SJCRH30 (cell line): Measurements from ENCODE around the gene SYT7. TPM values are rescaled to one million over a fixed set of nuclear protein-coding genes. Genes with fewer than 3 reads are reported as not detected.
A peak's percentile ranks its signal among the peaks of the same experiment; 100 is the strongest.

Experiments
- DNase-seq, 2 experiments: peaks; one replicate each; pipeline ENCODE4 v3.0.0-alpha.2; 2015 to 2020
- H3K27ac ChIP-seq: fragments of 250-450 bp; sonication (Bioruptor Pico); 2 replicates; pipeline ENCODE4 v1.5.1; 2020; ENCODE audit warnings: mild to moderate bottlenecking, moderate library complexity
- H3K27me3 ChIP-seq: fragments of 250-450 bp; sonication (Bioruptor Pico); 2 replicates; pipeline ENCODE4 v1.5.1; 2020; ENCODE audit warnings: mild to moderate bottlenecking, moderate library complexity
- H3K36me3 ChIP-seq: fragments of 250-450 bp; sonication (Bioruptor Pico); 2 replicates; pipeline ENCODE4 v1.5.1; 2020; ENCODE audit warnings: mild to moderate bottlenecking, moderate library complexity
- H3K4me1 ChIP-seq: fragments of 250-450 bp; sonication (Bioruptor Pico); 2 replicates; pipeline ENCODE4 v1.5.1; 2020; ENCODE audit warnings: mild to moderate bottlenecking, moderate library complexity
- H3K4me3 ChIP-seq: fragments of 250-450 bp; sonication (Bioruptor Pico); 2 replicates; pipeline ENCODE4 v1.5.1; 2020; ENCODE audit warnings: mild to moderate bottlenecking, moderate library complexity
- H3K9me3 ChIP-seq: fragments of 250-450 bp; sonication (Bioruptor Pico); replicated peaks from 2 replicates; pipeline ENCODE4 v1.5.1; 2020; ENCODE audit warnings: mild to moderate bottlenecking, moderate library complexity
- total RNA-seq: library from RNA; depleted of rRNA; stranded (reverse); fragments of >200 nt; shearing (Covaris generic); gene quantifications from 2 replicates; pipeline ENCODE4 v1.2.3, GENCODE V29; 2014; rRNA removed

Gene SYT7, protein sequence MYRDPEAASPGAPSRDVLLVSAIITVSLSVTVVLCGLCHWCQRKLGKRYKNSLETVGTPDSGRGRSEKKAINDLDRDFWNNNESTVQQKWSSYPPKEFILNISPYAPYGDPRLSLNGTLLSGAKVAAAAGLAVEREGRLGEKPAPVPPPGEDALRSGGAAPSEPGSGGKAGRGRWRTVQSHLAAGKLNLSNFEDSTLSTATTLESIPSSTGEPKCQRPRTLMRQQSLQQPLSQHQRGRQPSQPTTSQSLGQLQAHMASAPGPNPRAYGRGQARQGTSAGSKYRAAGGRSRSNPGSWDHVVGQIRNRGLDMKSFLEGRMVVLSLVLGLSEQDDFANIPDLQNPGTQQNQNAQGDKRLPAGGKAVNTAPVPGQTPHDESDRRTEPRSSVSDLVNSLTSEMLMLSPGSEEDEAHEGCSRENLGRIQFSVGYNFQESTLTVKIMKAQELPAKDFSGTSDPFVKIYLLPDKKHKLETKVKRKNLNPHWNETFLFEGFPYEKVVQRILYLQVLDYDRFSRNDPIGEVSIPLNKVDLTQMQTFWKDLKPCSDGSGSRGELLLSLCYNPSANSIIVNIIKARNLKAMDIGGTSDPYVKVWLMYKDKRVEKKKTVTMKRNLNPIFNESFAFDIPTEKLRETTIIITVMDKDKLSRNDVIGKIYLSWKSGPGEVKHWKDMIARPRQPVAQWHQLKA
- 1.1 and 1.3 TPM in 2 replicates for total RNA-seq

DNA sequence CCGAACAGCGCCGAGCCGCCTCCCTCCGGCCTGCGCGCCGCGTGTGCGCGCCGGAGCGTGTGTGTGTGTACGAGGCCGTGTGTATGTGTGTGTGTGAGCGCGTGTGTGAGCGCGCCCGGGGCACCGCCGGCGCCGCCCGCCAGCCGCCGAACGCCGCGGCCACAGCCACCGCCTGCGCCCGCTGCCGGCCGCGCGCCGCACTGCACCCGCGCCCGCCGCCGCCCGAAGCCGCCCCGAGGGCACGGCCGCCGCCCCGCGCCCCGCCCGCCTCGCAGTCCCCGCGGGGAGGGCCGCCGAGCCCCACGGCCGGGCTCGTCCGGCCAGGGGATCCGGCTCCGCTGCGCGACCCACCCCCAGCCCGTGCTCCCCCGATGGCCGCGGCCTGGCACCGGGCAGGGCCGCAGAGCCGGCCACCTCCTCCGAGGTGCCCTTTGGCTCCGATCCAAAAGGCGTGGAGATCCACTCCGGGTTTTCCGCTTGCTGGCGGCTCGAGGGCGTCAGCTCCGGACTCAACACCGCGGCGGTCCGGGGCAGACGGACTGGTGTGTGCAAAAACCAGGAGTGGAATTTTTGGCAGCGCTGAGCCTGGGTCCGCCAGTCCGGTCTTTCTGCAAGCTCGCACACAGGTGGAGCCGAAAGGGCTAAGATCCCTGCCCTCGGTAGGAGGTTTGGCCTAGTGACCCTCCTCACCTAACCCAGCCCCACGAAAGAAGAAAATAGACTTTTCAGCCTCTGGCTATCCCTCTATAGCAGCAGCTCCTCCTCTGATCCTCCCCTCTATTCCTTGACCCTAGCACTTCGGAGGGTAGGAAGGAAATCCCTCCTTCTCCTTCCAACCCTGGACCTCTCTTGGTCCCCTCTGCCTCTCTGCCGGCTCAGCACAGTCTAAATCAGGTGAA, at the start of gene SYT7:
SYT7 (minus strand) TSS at position 47 of the 899 bp plus-strand sequence. CDS start 256 bp downstream, outside the sequence.
- Histone ChIP-seq H3K36me3 (no peaks in the 10 kb centered on the region), H3K27me3 (peaks cover 12% of the 10 kb centered on the region; the same call in 1 of the 2 replicates), H3K4me1 (no peaks in the 10 kb centered on the region), H3K4me3 (peak within 1 kb of the TSS; percentile 58), H3K27ac (no peak within 1 kb of the TSS), H3K9me3 (no peaks in the 10 kb centered on the region)
- DNase-seq, result peak; percentile 91 to 94

DNA sequence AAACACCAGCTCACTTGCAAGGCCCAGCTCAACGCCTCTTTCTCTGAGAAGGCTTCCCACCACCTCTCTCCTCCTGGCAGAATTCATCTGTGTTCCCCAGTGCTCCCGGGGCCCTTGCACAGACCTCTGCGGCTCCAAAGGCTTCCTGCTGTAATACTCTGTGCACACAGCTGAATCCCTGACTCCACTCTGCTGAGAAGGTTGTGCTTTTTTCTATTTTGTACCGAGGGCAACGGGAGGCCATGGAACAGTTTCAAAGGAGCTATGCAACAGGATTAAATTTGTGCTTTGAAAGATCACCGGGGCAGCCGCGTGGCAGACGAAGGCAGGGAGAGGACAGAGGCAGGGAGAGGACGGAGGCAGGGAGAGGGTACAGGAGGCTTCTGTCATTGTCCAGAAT, 49.2 kb upstream of the SYT7 start:
- H3K27me3 ChIP-seq, result no peaks in the 10 kb centered on the region; the same call in 1 of the 2 replicates
- no peak for DNase-seq
- H3K4me3 ChIP-seq, result no peak overlapping the region
- no peak overlapping the region for H3K27ac ChIP-seq
- H3K36me3 ChIP-seq, result no peaks in the 10 kb centered on the region
- no peaks in the 10 kb centered on the region for H3K4me1 ChIP-seq
- H3K9me3 ChIP-seq, result no peaks in the 10 kb centered on the region

DNA sequence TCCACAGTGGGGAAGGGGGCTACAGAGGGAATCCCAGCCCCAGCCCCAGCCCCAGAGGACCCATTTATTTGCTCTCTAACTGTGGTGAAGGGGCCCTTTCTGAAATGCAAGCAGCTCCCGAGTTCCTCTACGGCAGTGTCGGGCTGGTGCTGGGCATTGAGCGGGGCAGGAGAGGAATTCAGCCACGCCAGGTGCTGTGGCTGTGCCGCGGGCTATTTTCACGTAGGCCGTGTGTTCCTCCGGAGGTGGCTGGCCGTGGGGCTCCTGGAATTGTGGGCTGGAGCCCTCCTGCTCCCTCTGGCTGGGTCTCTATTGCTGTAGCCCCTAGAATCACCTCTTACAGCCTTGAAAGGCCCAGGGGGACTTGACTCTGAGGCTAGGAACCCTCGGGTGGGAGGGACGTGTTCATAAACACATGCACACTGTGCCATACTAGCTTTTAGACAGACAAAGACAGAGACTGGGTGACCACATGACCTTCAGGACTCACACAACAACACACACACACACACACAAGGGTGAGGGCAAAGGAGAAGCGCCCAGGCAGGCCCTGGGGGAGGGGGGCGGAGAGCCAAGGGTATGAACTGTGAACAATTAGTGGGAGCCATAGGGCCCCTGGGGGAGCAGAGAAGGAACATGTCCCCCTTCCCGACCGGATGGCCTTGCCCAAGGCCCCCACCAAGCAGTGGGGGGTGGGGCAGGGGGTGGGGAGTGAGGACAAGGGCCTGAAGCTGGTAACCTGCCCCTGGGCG, 48.4 kb upstream of the SYT7 start:
- no peaks in the 10 kb centered on the region for H3K9me3 ChIP-seq
- no peak overlapping the region for H3K27ac ChIP-seq
- no peaks in the 10 kb centered on the region; the same call in 1 of the 2 replicates for H3K27me3 ChIP-seq
- H3K36me3 ChIP-seq, result no peaks in the 10 kb centered on the region
- H3K4me3 ChIP-seq, result no peak overlapping the region
- no peaks in the 10 kb centered on the region for H3K4me1 ChIP-seq
- DNase-seq, result no peak

DNA sequence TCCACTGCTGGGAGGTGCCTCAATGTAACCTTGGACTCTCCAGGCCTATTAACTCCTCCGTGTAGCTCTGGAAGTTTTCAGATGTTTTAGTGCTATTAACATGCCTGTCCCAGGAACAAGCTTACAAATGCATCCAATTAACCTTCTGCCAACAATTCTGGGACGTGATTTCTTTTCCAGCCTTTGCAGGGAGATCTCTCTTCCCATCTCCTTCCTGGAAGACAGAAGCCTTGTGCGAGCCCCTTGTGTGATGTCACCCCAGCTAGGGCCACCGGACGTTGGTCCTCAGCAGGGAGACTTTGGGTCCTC, 47.7 kb upstream of the SYT7 start:
- Histone ChIP-seq H3K27ac (no peak overlapping the region), H3K4me3 (no peak overlapping the region), H3K36me3 (no peaks in the 10 kb centered on the region), H3K9me3 (no peaks in the 10 kb centered on the region), H3K27me3 (no peaks in the 10 kb centered on the region; the same call in 1 of the 2 replicates), H3K4me1 (no peaks in the 10 kb centered on the region)
- no peak for DNase-seq

DNA sequence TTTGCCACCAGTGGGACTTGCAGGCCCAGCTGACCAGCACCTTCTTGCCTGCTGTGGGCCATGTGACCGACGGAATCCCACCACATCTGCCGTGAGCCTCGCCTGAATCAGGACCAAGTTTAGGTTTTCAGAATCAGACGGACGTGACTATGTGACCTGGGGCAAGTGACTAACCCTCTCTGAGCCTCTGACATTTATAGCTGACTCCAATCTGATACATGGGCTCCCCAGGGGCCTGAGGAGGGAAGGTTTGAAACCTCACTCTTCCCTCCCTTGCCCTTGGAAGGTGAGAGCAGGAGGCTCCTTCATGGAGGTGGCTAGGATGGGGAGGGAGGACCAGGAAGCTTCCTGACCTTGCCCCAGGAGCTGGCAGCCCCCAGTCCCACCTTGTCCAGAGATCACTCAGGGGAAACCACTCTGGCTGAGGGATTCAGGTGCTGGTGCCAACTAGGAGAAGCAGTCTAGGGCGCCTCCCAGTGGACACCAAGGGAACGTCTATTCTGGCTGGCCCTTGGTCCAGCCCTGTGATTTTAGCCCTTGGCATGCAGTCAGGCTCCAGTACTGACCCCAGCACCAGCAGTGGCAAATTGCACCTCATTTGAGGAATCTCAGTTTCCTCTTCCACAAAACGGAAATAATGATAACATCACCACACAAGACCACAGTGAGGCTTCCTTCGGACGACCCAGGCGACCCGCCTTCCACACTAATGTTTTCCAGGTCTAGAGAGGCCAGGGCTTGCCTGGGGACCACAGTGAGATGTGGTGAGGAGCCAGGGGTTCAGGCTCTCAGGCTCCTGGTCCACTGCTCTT, 47.2 kb upstream of the SYT7 start:
- Histone ChIP-seq H3K27me3 (no peaks in the 10 kb centered on the region; the same call in 1 of the 2 replicates), H3K36me3 (no peaks in the 10 kb centered on the region), H3K4me1 (no peaks in the 10 kb centered on the region), H3K4me3 (no peak overlapping the region), H3K9me3 (no peaks in the 10 kb centered on the region), H3K27ac (no peak overlapping the region)
- peak; percentile 54 to 78 for DNase-seq

DNA sequence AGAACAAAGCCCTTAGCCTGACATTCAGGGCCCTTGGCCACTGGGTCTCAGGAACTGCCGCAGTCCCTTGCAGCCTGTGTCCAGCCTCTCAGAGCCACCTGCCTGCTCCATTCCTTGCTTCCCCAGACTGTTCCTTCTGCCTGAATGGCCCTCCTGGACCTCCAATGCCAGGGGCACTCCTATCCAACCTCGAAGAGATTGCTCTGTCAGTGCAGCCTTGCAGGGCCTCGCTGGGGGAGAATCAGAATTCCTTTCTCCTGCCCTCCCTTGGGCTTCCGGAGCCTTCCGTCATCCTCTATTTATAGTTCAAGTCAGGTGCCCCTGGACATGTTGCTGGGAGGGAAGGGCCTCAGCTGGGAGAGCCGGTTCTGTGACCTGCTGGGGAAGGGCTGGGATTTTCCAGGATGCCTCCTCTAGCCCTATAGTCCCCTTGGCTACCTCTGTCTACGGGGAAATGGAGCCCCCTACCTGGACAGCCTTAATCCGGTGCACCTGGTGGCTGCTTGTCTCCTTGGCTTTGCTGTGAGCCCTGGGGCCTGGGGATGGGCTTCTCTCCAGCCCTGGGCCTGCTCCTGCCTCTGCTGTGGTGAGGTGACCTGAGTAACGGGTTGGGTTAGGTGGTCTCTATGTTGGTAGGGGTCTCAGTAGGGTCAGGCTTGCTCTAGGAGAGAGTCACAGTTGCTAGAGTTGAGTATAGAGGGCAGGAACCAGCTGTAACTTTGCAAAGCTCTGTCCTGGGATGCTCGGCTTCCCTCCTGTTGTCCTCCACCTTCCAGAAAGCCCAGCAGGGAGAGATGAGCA, 45.9 kb upstream of the SYT7 start:
- Histone ChIP-seq H3K9me3 (no peaks in the 10 kb centered on the region), H3K4me1 (no peaks in the 10 kb centered on the region), H3K4me3 (no peak overlapping the region), H3K27me3 (no peaks in the 10 kb centered on the region), H3K27ac (no peak overlapping the region), H3K36me3 (no peaks in the 10 kb centered on the region)
- peak in 1 of 2 experiments; percentile 18 for DNase-seq

DNA sequence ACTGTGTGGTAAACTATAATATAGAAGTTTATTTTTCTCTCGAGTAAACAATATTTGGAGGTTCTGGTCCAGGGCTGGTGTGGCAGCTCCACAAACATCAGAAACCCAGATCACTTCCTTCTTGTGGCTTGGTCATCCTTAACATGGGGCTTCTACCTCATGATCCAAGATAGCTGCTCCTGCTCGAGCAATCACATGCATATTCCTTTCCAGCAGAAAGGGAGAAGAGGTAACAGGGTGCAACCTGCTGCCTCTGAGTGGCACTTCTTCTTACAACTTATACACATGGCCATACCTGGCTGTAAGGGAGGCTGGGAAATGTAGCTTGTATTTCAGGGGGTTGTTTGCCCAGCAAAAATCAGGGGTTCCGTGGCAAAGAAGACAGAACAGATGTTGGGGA, 44.6 kb upstream of the SYT7 start:
- Histone ChIP-seq H3K36me3 (no peaks in the 10 kb centered on the region), H3K4me1 (no peaks in the 10 kb centered on the region), H3K9me3 (no peaks in the 10 kb centered on the region), H3K27me3 (no peaks in the 10 kb centered on the region), H3K4me3 (no peak overlapping the region), H3K27ac (no peak overlapping the region)
- DNase-seq, result no peak

DNA sequence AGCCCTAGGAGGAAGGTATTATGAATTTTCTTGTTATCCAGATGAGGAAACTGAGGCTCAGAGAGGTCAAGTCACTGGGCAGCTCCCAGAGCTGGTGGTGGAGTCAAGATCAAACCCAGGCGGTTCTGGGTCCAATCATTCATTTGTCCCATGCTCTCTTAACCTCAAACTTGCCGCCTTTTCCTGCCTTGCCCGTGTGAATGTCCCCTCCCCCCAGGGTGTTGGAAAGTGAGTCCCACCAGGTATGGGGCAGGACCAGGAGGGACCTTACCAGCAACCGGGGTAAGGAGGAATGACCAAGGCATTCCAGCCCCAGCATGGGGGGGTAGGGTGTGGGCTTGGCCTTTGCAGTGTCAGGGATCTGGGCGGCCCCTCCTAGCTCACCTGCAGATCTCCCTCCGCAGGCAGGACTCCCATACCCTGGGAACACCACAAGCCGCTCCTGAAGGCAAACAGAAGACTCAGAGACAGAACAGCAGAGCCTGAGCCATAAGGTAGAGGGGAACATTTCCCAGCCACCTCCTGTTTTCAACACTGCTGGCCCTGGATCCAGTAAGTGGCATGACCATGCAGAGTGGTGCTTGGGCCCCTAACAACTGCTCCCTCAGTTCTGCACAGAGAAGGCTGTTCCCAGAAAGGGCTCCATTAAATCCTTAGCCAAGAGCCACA, 41.2 kb upstream of the SYT7 start:
- no peaks in the 10 kb centered on the region for H3K27me3 ChIP-seq
- no peak for DNase-seq
- no peaks in the 10 kb centered on the region for H3K36me3 ChIP-seq
- H3K4me1 ChIP-seq, result no peaks in the 10 kb centered on the region
- no peak overlapping the region for H3K27ac ChIP-seq
- H3K4me3 ChIP-seq, result no peak overlapping the region
- no peaks in the 10 kb centered on the region for H3K9me3 ChIP-seq

DNA sequence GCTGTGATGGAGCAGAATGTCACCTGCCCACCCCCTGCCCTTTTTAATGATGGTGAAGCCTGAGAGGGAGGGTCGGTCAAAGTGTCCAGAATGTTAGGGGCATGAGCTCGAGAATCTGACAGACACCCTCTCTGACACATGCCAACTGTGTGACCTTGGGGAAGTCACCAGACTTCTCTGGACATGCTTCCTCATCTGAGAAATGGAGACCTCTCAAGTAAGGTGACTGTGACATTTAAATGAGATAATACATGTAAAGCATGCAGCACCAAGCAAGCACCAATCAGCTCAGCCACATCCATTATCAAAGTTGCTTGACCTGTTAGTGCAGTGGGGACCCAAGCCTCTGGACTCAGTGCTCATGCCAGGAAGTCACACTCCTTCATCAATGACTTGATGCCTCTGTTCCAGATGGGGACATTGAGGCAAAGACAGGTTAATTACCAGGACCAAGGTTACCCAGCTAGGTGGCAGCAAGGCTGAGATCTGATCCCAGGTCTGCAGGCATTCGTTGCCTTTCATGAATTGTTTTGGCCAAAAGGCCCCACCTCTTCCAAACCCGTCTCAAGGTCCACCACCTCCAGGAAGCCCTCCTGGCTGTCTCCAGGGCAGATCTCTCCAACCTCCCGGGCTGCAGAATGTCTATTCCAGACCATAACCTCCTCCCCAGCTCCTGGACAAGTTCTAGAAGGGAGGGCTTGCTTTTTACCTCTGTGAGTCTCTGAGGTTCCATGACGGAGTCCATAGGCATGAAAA, 38.8 kb upstream of the SYT7 start:
- no peaks in the 10 kb centered on the region for H3K4me1 ChIP-seq
- no peak overlapping the region for H3K27ac ChIP-seq
- H3K9me3 ChIP-seq, result no peaks in the 10 kb centered on the region
- H3K27me3 ChIP-seq, result no peaks in the 10 kb centered on the region
- H3K36me3 ChIP-seq, result no peaks in the 10 kb centered on the region
- H3K4me3 ChIP-seq, result no peak overlapping the region
- DNase-seq, result no peak

DNA sequence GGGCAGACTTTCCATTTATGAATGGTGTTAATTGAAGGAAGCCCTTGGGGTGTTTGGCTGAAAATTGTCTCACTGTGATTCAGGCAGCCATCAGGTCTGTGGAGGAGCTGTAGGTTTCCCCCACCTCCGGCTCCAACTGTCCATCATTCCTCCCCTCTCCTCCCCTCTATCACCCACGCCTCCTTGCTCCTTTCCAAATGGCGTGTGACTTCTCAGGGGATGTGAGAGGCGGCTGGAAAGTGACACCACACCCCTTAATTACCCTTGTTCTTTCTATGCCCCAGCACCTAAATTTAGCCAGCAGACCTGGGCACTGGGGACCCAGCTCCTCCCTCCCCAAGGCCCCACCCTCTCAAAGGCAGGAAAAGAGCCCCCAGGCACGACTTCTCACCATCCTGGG, 38.1 kb upstream of the SYT7 start:
- Histone ChIP-seq H3K27me3 (no peaks in the 10 kb centered on the region), H3K36me3 (no peaks in the 10 kb centered on the region), H3K9me3 (no peaks in the 10 kb centered on the region), H3K4me1 (no peaks in the 10 kb centered on the region), H3K4me3 (no peak overlapping the region), H3K27ac (no peak overlapping the region)
- no peak for DNase-seq

DNA sequence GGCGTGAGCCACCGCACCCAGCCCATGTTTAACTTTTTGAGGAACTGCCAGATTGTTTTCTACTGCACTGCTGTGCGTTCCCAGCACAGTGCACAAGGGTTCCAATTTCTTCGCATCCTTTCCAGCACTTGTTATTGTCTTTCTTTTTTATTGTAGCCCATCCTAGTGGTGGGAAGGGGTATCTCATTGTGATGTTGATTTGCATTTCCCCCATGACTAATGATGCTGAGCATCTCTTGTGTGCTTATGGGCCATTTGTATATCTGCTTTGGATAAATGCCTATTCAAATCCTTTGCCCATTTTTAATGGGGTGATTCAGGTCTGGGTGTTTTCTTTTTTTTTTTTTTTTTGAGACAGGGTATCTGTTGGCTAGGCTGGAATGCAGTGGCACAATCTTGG, 36.6 kb upstream of the SYT7 start:
- Histone ChIP-seq H3K9me3 (no peaks in the 10 kb centered on the region), H3K27me3 (no peaks in the 10 kb centered on the region), H3K4me1 (no peaks in the 10 kb centered on the region), H3K4me3 (no peak overlapping the region), H3K27ac (no peak overlapping the region), H3K36me3 (no peaks in the 10 kb centered on the region)
- DNase-seq, result no peak

DNA sequence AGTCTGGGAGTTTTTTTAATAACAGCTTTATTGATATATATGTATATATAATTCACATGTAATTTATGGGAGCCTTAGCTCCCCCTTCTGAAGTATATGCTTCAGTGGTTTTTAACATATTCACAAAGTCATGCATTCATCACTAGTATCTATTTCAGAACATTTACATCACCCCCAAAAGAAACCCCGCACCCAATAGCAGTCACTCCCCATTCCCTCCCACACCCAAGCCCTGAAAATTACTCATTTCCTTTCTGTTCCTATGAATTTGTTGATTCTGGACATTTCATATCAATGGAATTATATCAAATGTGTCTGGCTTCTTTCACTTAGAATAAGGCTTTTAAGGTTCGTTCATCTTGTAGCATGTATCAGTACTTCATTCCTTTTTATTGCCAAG, 35.6 kb upstream of the SYT7 start:
- H3K36me3 ChIP-seq, result no peaks in the 10 kb centered on the region
- no peaks in the 10 kb centered on the region for H3K9me3 ChIP-seq
- no peaks in the 10 kb centered on the region for H3K4me1 ChIP-seq
- H3K27me3 ChIP-seq, result no peaks in the 10 kb centered on the region
- no peak overlapping the region for H3K4me3 ChIP-seq
- DNase-seq, result no peak
- H3K27ac ChIP-seq, result no peak overlapping the region
